SU-DHL-6 (cell line): ENCODE measurements around the gene CCDC39.
"Not testable (repeated sequence)": the region's sequence is repeated elsewhere in the genome, so short reads cannot be mapped to it uniquely, and the experiment has no call there.

Source experiments
- H2AFZ ChIP-seq: fragments of 200-600 bp; sonication (generic); 2 replicates; pipeline ENCODE4 v1.6.1; 2014; ENCODE audit warnings: low read depth, mild to moderate bottlenecking, moderate library complexity, mixed read lengths, antibody characterized with exemption, low read length; ENCODE audit not compliant: severe bottlenecking
- H3F3A ChIP-seq: fragments of 200-600 bp; shearing (Covaris generic); 2 replicates; pipeline ENCODE4 v1.6.0; 2016; ENCODE audit warnings: antibody characterized with exemption, mild to moderate bottlenecking; ENCODE audit not compliant: insufficient read depth
- H3K27ac ChIP-seq: fragments of 200-600 bp; sonication (generic); 2 replicates; pipeline ENCODE4 v1.5.1; 2016; ENCODE audit warnings: low read depth, mild to moderate bottlenecking, low read length, moderate library complexity, mixed read lengths
- H3K27me3 ChIP-seq: fragments of 200-600 bp; sonication (generic), shearing (Covaris generic); 2 replicates; pipeline ENCODE4 v1.6.0; 2014; ENCODE audit warnings: mild to moderate bottlenecking, low read length
- H3K36me3 ChIP-seq: fragments of 200-600 bp; sonication (generic); 2 replicates; pipeline ENCODE4 v1.6.1; 2014; ENCODE audit warnings: mild to moderate bottlenecking, low read length, mixed read lengths
- H3K4me2 ChIP-seq: fragments of 300-600, 200-600 bp; shearing (Covaris generic), sonication (generic); 2 replicates; pipeline ENCODE4 v1.6.0; 2014; ENCODE audit warnings: low read length, low read depth, mild to moderate bottlenecking; ENCODE audit not compliant: poor library complexity, severe bottlenecking
- H3K4me3 ChIP-seq: fragments of 200-600 bp; sonication (generic); 2 replicates; pipeline ENCODE4 v1.5.1; 2014; ENCODE audit warnings: antibody characterized with exemption, low read length, mild to moderate bottlenecking, mixed read lengths; ENCODE audit not compliant: insufficient read depth, poor library complexity, severe bottlenecking
- H3K79me2 ChIP-seq: fragments of 200-600 bp; sonication (generic); 2 replicates; pipeline ENCODE4 v1.6.1; 2014; ENCODE audit warnings: mild to moderate bottlenecking, low read length, moderate library complexity; ENCODE audit not compliant: insufficient read depth
- H3K9ac ChIP-seq: fragments of 200-600 bp; sonication (generic); 2 replicates; pipeline ENCODE4 v1.7.0; 2014; ENCODE audit warnings: mild to moderate bottlenecking, low read length
- H3K9me2 ChIP-seq: fragments of 200-600 bp; sonication (generic); replicated peaks from 2 replicates; pipeline ENCODE4 v1.6.1; 2014; ENCODE audit warnings: low read length; ENCODE audit not compliant: insufficient read depth
- H3K9me3 ChIP-seq: fragments of 200-600 bp; sonication (generic); 2 replicates; pipeline ENCODE4 v1.6.1; 2014; ENCODE audit warnings: low read length, mixed read lengths; ENCODE audit not compliant: insufficient read depth
- H4K20me1 ChIP-seq: fragments of 200-600 bp; sonication (generic); 2 replicates; pipeline ENCODE4 v1.6.1; 2014; ENCODE audit warnings: low read depth, mild to moderate bottlenecking, antibody characterized with exemption, low read length, moderate library complexity, mixed read lengths
- EZH2phosphoT487 ChIP-seq: fragments of 200-600 bp; sonication (generic), shearing (Covaris generic); conservative IDR thresholded peaks from 2 replicates; pipeline ENCODE4 v1.6.1; 2018; ENCODE audit warnings: mild to moderate bottlenecking, antibody characterized with exemption, low read length, moderate library complexity, mixed read lengths
- TF ChIP-seq, protein P1 (sequence below): fragments of 200-600 bp; sonication (generic); IDR thresholded peaks from one replicate; pipeline ENCODE4 v1.5.1; 2017; ENCODE audit warnings: antibody characterized with exemption, mild to moderate bottlenecking, low read length, moderate library complexity; ENCODE audit not compliant: insufficient read depth, poor library complexity, severe bottlenecking

The CCDC39 gene

DNA sequence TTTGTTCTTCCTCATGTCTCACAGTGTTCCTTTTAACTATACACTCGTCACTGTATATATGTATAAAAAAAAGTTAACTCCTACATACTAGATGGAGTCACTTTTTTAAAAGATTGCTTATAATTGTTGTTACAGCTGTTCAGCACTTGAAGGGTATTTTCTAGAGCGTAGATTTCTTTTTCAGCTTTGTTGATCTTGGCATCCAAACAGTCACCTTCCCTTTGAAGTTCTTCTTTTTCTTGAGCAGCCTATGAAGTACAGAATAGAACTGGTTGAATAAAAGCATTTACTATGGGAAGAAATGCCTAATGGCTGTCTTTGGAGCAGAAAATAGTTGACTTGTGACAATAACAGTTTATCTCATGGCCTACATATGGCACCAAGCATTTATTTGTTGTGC lies 59.6 kb downstream of the CCDC39 start:
- no peaks in the 10 kb centered on the region for H3K9me2 ChIP-seq
- no peak overlapping the region for H3K9ac ChIP-seq
- peaks cover 12% of the 10 kb centered on the region; the same call in 1 of the 2 replicates for H3K36me3 ChIP-seq
- peaks cover 11% of the 10 kb centered on the region; the same call in 1 of the 2 replicates for H3F3A ChIP-seq
- no peak for TF ChIP-seq EZH2phosphoT487
- TF ChIP-seq, protein P1, sequence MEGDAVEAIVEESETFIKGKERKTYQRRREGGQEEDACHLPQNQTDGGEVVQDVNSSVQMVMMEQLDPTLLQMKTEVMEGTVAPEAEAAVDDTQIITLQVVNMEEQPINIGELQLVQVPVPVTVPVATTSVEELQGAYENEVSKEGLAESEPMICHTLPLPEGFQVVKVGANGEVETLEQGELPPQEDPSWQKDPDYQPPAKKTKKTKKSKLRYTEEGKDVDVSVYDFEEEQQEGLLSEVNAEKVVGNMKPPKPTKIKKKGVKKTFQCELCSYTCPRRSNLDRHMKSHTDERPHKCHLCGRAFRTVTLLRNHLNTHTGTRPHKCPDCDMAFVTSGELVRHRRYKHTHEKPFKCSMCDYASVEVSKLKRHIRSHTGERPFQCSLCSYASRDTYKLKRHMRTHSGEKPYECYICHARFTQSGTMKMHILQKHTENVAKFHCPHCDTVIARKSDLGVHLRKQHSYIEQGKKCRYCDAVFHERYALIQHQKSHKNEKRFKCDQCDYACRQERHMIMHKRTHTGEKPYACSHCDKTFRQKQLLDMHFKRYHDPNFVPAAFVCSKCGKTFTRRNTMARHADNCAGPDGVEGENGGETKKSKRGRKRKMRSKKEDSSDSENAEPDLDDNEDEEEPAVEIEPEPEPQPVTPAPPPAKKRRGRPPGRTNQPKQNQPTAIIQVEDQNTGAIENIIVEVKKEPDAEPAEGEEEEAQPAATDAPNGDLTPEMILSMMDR: no peak
- no peak overlapping the region for H3K4me3 ChIP-seq
- H2AFZ ChIP-seq: no peak overlapping the region
- H3K79me2 ChIP-seq: no peaks in the 10 kb centered on the region
- no peaks in the 10 kb centered on the region for H3K27me3 ChIP-seq
- no peaks in the 10 kb centered on the region for H3K9me3 ChIP-seq
- no peak overlapping the region for H3K4me2 ChIP-seq
- H3K27ac ChIP-seq: no peak overlapping the region
- H4K20me1 ChIP-seq: no peaks in the 10 kb centered on the region

GRCh38 chr3:180618563-180618962 lies 60.7 kb downstream of the CCDC39 start:
- peaks cover 12% of the 10 kb centered on the region; the same call in 1 of the 2 replicates for H3F3A ChIP-seq
- H3K9ac ChIP-seq, H3K4me2 ChIP-seq, H3K4me3 ChIP-seq, H3K9me3 ChIP-seq, H4K20me1 ChIP-seq, H3K79me2 ChIP-seq, H3K27me3 ChIP-seq, H2AFZ ChIP-seq, H3K9me2 ChIP-seq, H3K27ac ChIP-seq: not testable (repeated sequence)
- H3K36me3 ChIP-seq: peaks cover 16% of the 10 kb centered on the region; the same call in 1 of the 2 replicates

GRCh38 chr3:180617049-180617448 lies 62.2 kb downstream of the CCDC39 start:
- peaks cover 12% of the 10 kb centered on the region; the same call in 1 of the 2 replicates for H3F3A ChIP-seq
- no peak overlapping the region for H2AFZ ChIP-seq

DNA sequence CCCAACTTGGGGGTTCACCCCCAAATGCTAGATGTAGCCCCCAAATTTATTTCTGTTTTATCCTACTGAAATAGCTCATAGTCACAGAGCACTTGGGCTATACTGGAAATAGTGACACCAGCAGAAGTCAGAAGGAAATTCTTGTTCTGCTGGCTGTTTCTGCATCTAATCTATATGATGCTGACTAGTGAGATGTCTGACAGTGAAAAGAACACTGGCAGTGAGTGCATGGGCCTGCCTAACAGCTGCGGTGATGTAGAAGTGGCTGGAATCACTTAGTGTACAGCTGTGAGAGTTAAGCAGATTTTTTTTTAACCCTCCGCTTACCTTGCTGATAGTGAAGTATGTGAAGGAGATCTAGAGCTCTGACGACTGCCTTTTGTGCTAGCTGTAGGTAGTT lies 63.3 kb downstream of the CCDC39 start:
- Histone ChIP-seq H3F3A (peaks cover 12% of the 10 kb centered on the region; the same call in 1 of the 2 replicates), H3K4me3 (no peak overlapping the region), H3K9me3 (no peaks in the 10 kb centered on the region), H3K9ac (no peak overlapping the region), H2AFZ (no peak overlapping the region), H3K36me3 (peaks cover 29% of the 10 kb centered on the region; the same call in 1 of the 2 replicates), H3K27me3 (no peaks in the 10 kb centered on the region), H3K79me2 (no peaks in the 10 kb centered on the region), H3K4me2 (no peak overlapping the region), H3K9me2 (no peaks in the 10 kb centered on the region), H4K20me1 (no peaks in the 10 kb centered on the region), H3K27ac (no peak overlapping the region)
- TF ChIP-seq EZH2phosphoT487: no peak
- TF ChIP-seq, protein P1: no peak

More at GRCh38 chr3:180617049-180617448, 62.2 kb downstream of the CCDC39 start:
- no peaks in the 10 kb centered on the region for H3K79me2 ChIP-seq
- TF ChIP-seq, protein P1: no peak
- no peak for TF ChIP-seq EZH2phosphoT487
- no peak overlapping the region for H3K4me3 ChIP-seq
- no peaks in the 10 kb centered on the region for H3K9me2 ChIP-seq
- no peaks in the 10 kb centered on the region for H3K27me3 ChIP-seq
- no peak overlapping the region for H3K27ac ChIP-seq
- H4K20me1 ChIP-seq: no peaks in the 10 kb centered on the region
- no peak overlapping the region for H3K4me2 ChIP-seq
- no peak overlapping the region for H3K9ac ChIP-seq
- H3K36me3 ChIP-seq: peaks cover 18% of the 10 kb centered on the region; the same call in 1 of the 2 replicates
- H3K9me3 ChIP-seq: no peaks in the 10 kb centered on the region
